ENCODE data around the gene FCN3.

- TF ChIP-seq CTCF (IDR thresholded peaks at IDR 0.05; ENCODE audit: poor library complexity) = no peak
- no peak for TF ChIP-seq EZH2phosphoT487 (IDR thresholded peaks at IDR 0.05; ENCODE audit: low read depth, severe bottlenecking, unreplicated experiment)
- no peak for TF ChIP-seq EZH2 (IDR thresholded peaks at IDR 0.05; ENCODE audit: borderline replicate concordance)
These were observed 16.3 kb downstream of the FCN3 start for GRCh38 chr1:27358038-27358927.

All from hepatocyte (in vitro differentiated cells).